WTC11 (cell line): ENCODE data around the gene ACSF2. TPM values are rescaled to one million over a fixed set of nuclear protein-coding genes. Genes with fewer than 3 reads are reported as not detected.

Experiments used
- ATAC-seq: fragments of 200-7000 bp; cut with Tn5 transposase; 2 replicates; pipeline ENCODE4 v1.10.0; 2021; ENCODE audit warnings: mild to moderate bottlenecking, moderate library complexity
- CTCF ChIA-PET: fragments of 300-600 bp; sonication (Branson Sonifier 250); formaldehyde crosslinking; loops from one replicate; lab custom pipeline; 2021; ENCODE audit warnings: antibody characterized with exemption; lab: Charles Lee
- POLR2A ChIA-PET: fragments of 350-600 bp; sonication (Branson Sonifier 250); formaldehyde crosslinking; loops from one replicate; lab custom pipeline; 2021; ENCODE audit warnings: antibody characterized with exemption; lab: Charles Lee
- DNase-seq: peaks from one replicate; pipeline ENCODE4 v3.0.0; 2021; ENCODE audit warnings: low spot score
- H3K27ac Mint-ChIP-seq: 2 replicates; pipeline ENCODE4 v1.8.0; 2021; ENCODE audit warnings: mixed read lengths
- H3K27me3 Mint-ChIP-seq: 2 replicates; pipeline ENCODE4 v1.8.0; 2021; ENCODE audit warnings: low read depth, mild to moderate bottlenecking, moderate library complexity, mixed read lengths
- H3K36me3 Mint-ChIP-seq: 2 replicates; pipeline ENCODE4 v1.8.0; 2021; ENCODE audit warnings: mixed read lengths
- H3K4me1 Mint-ChIP-seq: 2 replicates; pipeline ENCODE4 v1.8.0; 2022; ENCODE audit warnings: mixed read lengths
- H3K4me3 Mint-ChIP-seq: 2 replicates; pipeline ENCODE4 v1.8.0; 2021; ENCODE audit warnings: mild to moderate bottlenecking, moderate library complexity, mixed read lengths
- H3K9me3 Mint-ChIP-seq: 2 replicates; pipeline ENCODE4 v1.8.0; 2021; ENCODE audit warnings: mixed read lengths
- AR ChIP-seq: fragments of 250-450 bp; sonication (Bioruptor Pico); IDR thresholded peaks from 2 replicates; pipeline ENCODE4 v1.9.0; 2021; ENCODE audit warnings: mild to moderate bottlenecking
- ATF6 ChIP-seq: sonication (generic); formaldehyde crosslinking; IDR thresholded peaks from 2 replicates; pipeline ENCODE4 v1.8.1; 2023; ENCODE audit warnings: mild to moderate bottlenecking, missing genetic modification reagents
- ELF4 ChIP-seq: sonication (generic); formaldehyde crosslinking; IDR thresholded peaks from 2 replicates; pipeline ENCODE4 v1.8.1; 2022; ENCODE audit warnings: low read depth, mild to moderate bottlenecking, moderate library complexity, missing genetic modification reagents
- ESRRA ChIP-seq: sonication (generic); formaldehyde crosslinking; IDR thresholded peaks from 2 replicates; pipeline ENCODE4 v1.8.1; 2022; ENCODE audit warnings: mild to moderate bottlenecking, missing genetic modification reagents, borderline replicate concordance
- FOXK1 ChIP-seq: sonication (generic); formaldehyde crosslinking; IDR thresholded peaks from 2 replicates; pipeline ENCODE4 v1.8.0; 2022; ENCODE audit warnings: mild to moderate bottlenecking, moderate library complexity, missing genetic modification reagents
- FOXP1 ChIP-seq: sonication (generic); formaldehyde crosslinking; IDR thresholded peaks from 2 replicates; pipeline ENCODE4 v1.8.0; 2022; ENCODE audit warnings: missing genetic modification reagents, mild to moderate bottlenecking, moderate library complexity, borderline replicate concordance
- JUN ChIP-seq: sonication (generic); formaldehyde crosslinking; IDR thresholded peaks from 2 replicates; pipeline ENCODE4 v1.8.0; 2023; ENCODE audit warnings: mild to moderate bottlenecking, missing genetic modification reagents
- MXD4 ChIP-seq: fragments of 250-450 bp; sonication (Bioruptor Pico); IDR thresholded peaks from 2 replicates; pipeline ENCODE4 v1.8.0; 2021; ENCODE audit warnings: mild to moderate bottlenecking, moderate library complexity, borderline replicate concordance
- MYBL2 ChIP-seq: sonication (generic); formaldehyde crosslinking; IDR thresholded peaks from 2 replicates; pipeline ENCODE4 v1.8.1; 2023; ENCODE audit warnings: mild to moderate bottlenecking, moderate library complexity, missing genetic modification reagents
- NFYB ChIP-seq: sonication (generic); formaldehyde crosslinking; conservative IDR thresholded peaks from 2 replicates; pipeline ENCODE4 v1.8.0; 2022; ENCODE audit warnings: low read depth, missing genetic modification reagents
- RELA ChIP-seq: sonication (generic); formaldehyde crosslinking; IDR thresholded peaks from 2 replicates; pipeline ENCODE4 v1.8.1; 2022; ENCODE audit warnings: missing genetic modification reagents, mild to moderate bottlenecking, borderline replicate concordance
- SMAD4 ChIP-seq: sonication (generic); formaldehyde crosslinking; IDR thresholded peaks from 2 replicates; pipeline ENCODE4 v1.8.0; 2022; ENCODE audit warnings: mild to moderate bottlenecking, missing genetic modification reagents
- STAT6 ChIP-seq: sonication (generic); formaldehyde crosslinking; conservative IDR thresholded peaks from 2 replicates; pipeline ENCODE4 v1.8.1; 2023; ENCODE audit warnings: mild to moderate bottlenecking, low read depth, missing genetic modification reagents, moderate library complexity
- TCF7 ChIP-seq: sonication (generic); formaldehyde crosslinking; IDR thresholded peaks from 2 replicates; pipeline ENCODE4 v1.8.0; 2022; ENCODE audit warnings: mild to moderate bottlenecking, low read depth, missing genetic modification reagents, moderate library complexity
- TEAD1 ChIP-seq: sonication (generic); formaldehyde crosslinking; IDR thresholded peaks from 2 replicates; pipeline ENCODE4 v1.8.0; 2022; ENCODE audit warnings: mild to moderate bottlenecking, missing genetic modification reagents
- TP53 ChIP-seq: sonication (generic); formaldehyde crosslinking; IDR thresholded peaks from 2 replicates; pipeline ENCODE4 v1.8.1; 2023; ENCODE audit warnings: mild to moderate bottlenecking, missing genetic modification reagents
- ZMAT4 ChIP-seq: fragments of 250-450 bp; sonication (Bioruptor Pico); IDR thresholded peaks from 2 replicates; pipeline ENCODE4 v1.9.0; 2021; ENCODE audit warnings: mild to moderate bottlenecking
- ZNF138 ChIP-seq: sonication (generic); formaldehyde crosslinking; conservative IDR thresholded peaks from 2 replicates; pipeline ENCODE4 v1.8.1; 2022; ENCODE audit warnings: mild to moderate bottlenecking, moderate library complexity, missing genetic modification reagents
- ZSCAN18 ChIP-seq: fragments of 250-450 bp; sonication (Bioruptor Pico); IDR thresholded peaks from 2 replicates; pipeline ENCODE4 v2.1.2; 2022; ENCODE audit warnings: mild to moderate bottlenecking, moderate library complexity
- total RNA-seq: library from RNA; stranded (reverse); gene quantifications from 3 replicates; pipeline ENCODE4 v1.2.3, GENCODE V29; 2021
- TF ChIP-seq, protein P1 (sequence below): fragments of 250-450 bp; sonication (Bioruptor Pico); IDR thresholded peaks from 2 replicates; pipeline ENCODE4 v1.8.0; 2021; ENCODE audit warnings: mild to moderate bottlenecking

Gene ACSF2
- total RNA-seq, 1 experiment from 2014 or later: 19.9 TPM

- CTCF ChIA-PET: interaction anchor here (0.9 to 5.8 kb wide), 2 partner anchors 77 to 102 kb away, joined by 3 to 40 read pairs; partner anchors contain the start of gene LRRC59
- TF ChIP-seq ZNF138 (no peak), FOXP1 (CRISPR knock-in tag) (no peak), JUN (CRISPR knock-in tag) (no peak), ESRRA (CRISPR knock-in tag) (no peak), TP53 (no peak), ATF6 (CRISPR knock-in tag) (no peak), MYBL2 (CRISPR knock-in tag) (no peak), ELF4 (CRISPR knock-in tag) (no peak), FOXK1 (CRISPR knock-in tag) (no peak), STAT6 (CRISPR knock-in tag) (no peak), TEAD1 (CRISPR knock-in tag) (no peak), RELA (CRISPR knock-in tag) (no peak), TCF7 (CRISPR knock-in tag) (no peak), SMAD4 (CRISPR knock-in tag) (no peak), AR (CRISPR knock-in tag) (no peak), ZMAT4 (CRISPR knock-in tag) (no peak), MXD4 (CRISPR knock-in tag) (no peak), NFYB (CRISPR knock-in tag) (no peak), ZSCAN18 (CRISPR knock-in tag) (no peak)
- TF ChIP-seq, protein P1, sequence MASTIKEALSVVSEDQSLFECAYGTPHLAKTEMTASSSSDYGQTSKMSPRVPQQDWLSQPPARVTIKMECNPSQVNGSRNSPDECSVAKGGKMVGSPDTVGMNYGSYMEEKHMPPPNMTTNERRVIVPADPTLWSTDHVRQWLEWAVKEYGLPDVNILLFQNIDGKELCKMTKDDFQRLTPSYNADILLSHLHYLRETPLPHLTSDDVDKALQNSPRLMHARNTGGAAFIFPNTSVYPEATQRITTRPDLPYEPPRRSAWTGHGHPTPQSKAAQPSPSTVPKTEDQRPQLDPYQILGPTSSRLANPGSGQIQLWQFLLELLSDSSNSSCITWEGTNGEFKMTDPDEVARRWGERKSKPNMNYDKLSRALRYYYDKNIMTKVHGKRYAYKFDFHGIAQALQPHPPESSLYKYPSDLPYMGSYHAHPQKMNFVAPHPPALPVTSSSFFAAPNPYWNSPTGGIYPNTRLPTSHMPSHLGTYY: no peak
- Mint-ChIP-seq H3K4me1 (peaks cover 17% of the 10 kb centered on the region), H3K27ac (peak overlapping the region; percentile 45; the same call in 1 of the 2 replicates), H3K27me3 (peaks cover 24% of the 10 kb centered on the region), H3K4me3 (no peak overlapping the region), H3K36me3 (no peaks in the 10 kb centered on the region), H3K9me3 (no peaks in the 10 kb centered on the region)
- ATAC-seq: no peak
- POLR2A ChIA-PET: no interaction called here
- DNase-seq: no peak
These were observed 47.9 kb downstream of the ACSF2 start for GRCh38 chr17:50473901-50474300.
